ENCODE measurements around the gene SYCE1. TPM values are rescaled to one million over a fixed set of nuclear protein-coding genes. Genes with fewer than 3 reads are reported as not detected.

Gene SYCE1
- total and polyA plus RNA-seq, 2 of the 4 experiments (the other 2 are of a cell fraction), result not detected

DNA sequence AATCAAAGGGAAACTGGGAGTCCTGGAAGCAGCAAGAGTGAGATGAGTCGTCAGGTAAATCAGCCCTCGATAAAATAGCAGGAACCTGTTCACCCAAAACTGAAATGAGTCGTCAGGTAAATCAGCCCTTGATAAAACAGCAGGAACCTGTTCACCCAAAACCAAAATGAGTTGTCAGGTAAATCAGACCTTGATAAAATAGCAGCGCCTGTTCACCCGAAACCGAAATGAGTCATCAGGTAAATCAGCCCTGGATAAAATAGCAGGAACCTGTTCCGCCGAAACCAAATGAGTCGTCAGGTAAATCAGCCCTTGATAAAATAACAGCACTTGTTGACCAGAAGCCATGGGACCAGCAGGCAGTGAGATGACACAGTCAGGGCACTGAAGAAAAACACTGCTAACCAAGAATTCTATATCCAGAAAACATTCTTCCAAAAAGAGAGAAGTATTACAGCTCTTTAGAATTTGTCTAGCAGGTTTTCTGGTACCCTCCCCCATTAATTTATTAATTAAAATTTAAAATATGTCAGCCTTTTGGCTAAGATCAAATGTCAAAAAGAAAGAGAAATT is 41.7 kb downstream of the SYCE1 start:
- no peaks in the 10 kb centered on the region for H3K9me1 ChIP-seq (ENCODE audit: insufficient read depth, low read length)

More for the DNA sequence above, 41.7 kb downstream of the SYCE1 start:
- no peak overlapping the region for H2AK5ac ChIP-seq (ENCODE audit: low read depth, low read length)
- no peak overlapping the region for H3K23ac ChIP-seq (ENCODE audit: low read depth, low read length)
- POLR2A ChIA-PET (ENCODE audit: unreplicated experiment), result no interaction called here
- TF ChIP-seq ELK1 (IDR thresholded peaks at IDR 0.05; ENCODE audit: borderline replicate concordance, low read depth, low read length) (no peak), MAFK (IDR thresholded peaks at IDR 0.05; ENCODE audit: low read depth, low read length) (no peak), RCOR1 (IDR thresholded peaks at IDR 0.05; ENCODE audit: insufficient replicate concordance, low read length) (no peak), MAZ (IDR thresholded peaks at IDR 0.05; ENCODE audit: borderline replicate concordance, low read depth, low read length) (no peak), FOS (IDR thresholded peaks at IDR 0.05; ENCODE audit: low read depth, low read length) (no peak), SMC3 (IDR thresholded peaks at IDR 0.05; ENCODE audit: low read depth, low read length) (no peak), NFE2L2 (IDR thresholded peaks at IDR 0.05; ENCODE audit: low read depth, low read length) (no peak), CHD1 (IDR thresholded peaks at IDR 0.05; ENCODE audit: low read depth, low read length) (no peak), RFX5 (IDR thresholded peaks at IDR 0.05; ENCODE audit: low read depth, low read length) (no peak), RAD21 (IDR thresholded peaks at IDR 0.05; ENCODE audit: low read length) (no peak), POLR2A (IDR thresholded peaks at IDR 0.05; ENCODE audit: low read depth, low read length) (no peak), MXI1 (IDR thresholded peaks at IDR 0.05; ENCODE audit: borderline replicate concordance, low read depth, low read length) (no peak)
- TF ChIP-seq, protein P1, sequence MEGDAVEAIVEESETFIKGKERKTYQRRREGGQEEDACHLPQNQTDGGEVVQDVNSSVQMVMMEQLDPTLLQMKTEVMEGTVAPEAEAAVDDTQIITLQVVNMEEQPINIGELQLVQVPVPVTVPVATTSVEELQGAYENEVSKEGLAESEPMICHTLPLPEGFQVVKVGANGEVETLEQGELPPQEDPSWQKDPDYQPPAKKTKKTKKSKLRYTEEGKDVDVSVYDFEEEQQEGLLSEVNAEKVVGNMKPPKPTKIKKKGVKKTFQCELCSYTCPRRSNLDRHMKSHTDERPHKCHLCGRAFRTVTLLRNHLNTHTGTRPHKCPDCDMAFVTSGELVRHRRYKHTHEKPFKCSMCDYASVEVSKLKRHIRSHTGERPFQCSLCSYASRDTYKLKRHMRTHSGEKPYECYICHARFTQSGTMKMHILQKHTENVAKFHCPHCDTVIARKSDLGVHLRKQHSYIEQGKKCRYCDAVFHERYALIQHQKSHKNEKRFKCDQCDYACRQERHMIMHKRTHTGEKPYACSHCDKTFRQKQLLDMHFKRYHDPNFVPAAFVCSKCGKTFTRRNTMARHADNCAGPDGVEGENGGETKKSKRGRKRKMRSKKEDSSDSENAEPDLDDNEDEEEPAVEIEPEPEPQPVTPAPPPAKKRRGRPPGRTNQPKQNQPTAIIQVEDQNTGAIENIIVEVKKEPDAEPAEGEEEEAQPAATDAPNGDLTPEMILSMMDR (conservative IDR thresholded peaks at IDR 0.05; ENCODE audit: low read depth, low read length), result no peak
- TF ChIP-seq, protein P2, sequence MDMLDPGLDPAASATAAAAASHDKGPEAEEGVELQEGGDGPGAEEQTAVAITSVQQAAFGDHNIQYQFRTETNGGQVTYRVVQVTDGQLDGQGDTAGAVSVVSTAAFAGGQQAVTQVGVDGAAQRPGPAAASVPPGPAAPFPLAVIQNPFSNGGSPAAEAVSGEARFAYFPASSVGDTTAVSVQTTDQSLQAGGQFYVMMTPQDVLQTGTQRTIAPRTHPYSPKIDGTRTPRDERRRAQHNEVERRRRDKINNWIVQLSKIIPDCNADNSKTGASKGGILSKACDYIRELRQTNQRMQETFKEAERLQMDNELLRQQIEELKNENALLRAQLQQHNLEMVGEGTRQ (IDR thresholded peaks at IDR 0.05; ENCODE audit: low read depth, low read length), result no peak
- peaks cover 4% of the 10 kb centered on the region; the same call in 1 of the 2 replicates for H3K9me3 ChIP-seq (ENCODE audit: control insufficient read depth, insufficient read depth, low read length)
- no peak overlapping the region for H3K9ac ChIP-seq (ENCODE audit: low read depth, low read length)
- dilution Hi-C loops (cut with HindIII; ENCODE audit: low sequenced_read_pairs, unreplicated experiment), result no loop called here
- H4K20me1 ChIP-seq (ENCODE audit: insufficient read depth, low read length), result no peaks in the 10 kb centered on the region
- DNase-seq (no peak), ATAC-seq (ENCODE audit: low read depth) (no peak)
- no peak overlapping the region for H3K14ac ChIP-seq (replicated peaks; ENCODE audit: low read depth, low read length)
- no peak overlapping the region for H3K27ac ChIP-seq (ENCODE audit: insufficient read depth, low read length)
- no peak overlapping the region for H3K4me2 ChIP-seq (ENCODE audit: low read depth, low read length)
- no peak overlapping the region for H4K91ac ChIP-seq (ENCODE audit: insufficient read depth, low read depth, low read length)
- H2BK5ac ChIP-seq (ENCODE audit: low read depth, low read length, poor library complexity, severe bottlenecking), result no peak overlapping the region
- no peaks in the 10 kb centered on the region for H3K79me1 ChIP-seq (ENCODE audit: low read depth in 1 of 2, low read length in 2 of 2)
- WGBS, 2 experiments (ENCODE audit: extremely low coverage in 2 of 2, insufficient read length in 1 of 2), result 83% methylated on average over 5 of the region's 9 CpGs; no CpG with 5 or more reads in 1 of the 2 experiments
- intact Hi-C loops (cut with micrococcal nuclease), result loop anchor here (10.0 kb wide), 1 partner anchor 199 kb away; no protein-coding TSS in a partner anchor
- H3K56ac ChIP-seq (ENCODE audit: extremely low read depth, insufficient read depth, low read length), result no peak overlapping the region
- H3K4ac ChIP-seq (ENCODE audit: low read depth, low read length), result no peak overlapping the region
- no peak overlapping the region for H2BK120ac ChIP-seq (ENCODE audit: low read depth, low read length)
- no peak overlapping the region for H4K5ac ChIP-seq (ENCODE audit: low read depth, low read length)
- no peak overlapping the region for H4K8ac ChIP-seq (ENCODE audit: low read depth in 2 of 2, low read length in 2 of 2)
- no peak overlapping the region for H2AK9ac ChIP-seq (replicated peaks; ENCODE audit: low read depth, low read length, poor library complexity)
- H3K36me3 ChIP-seq (ENCODE audit: control insufficient read depth, insufficient read depth, low read length), result no peaks in the 10 kb centered on the region
- CTCF ChIA-PET, result no interaction called here
- no TSS peak for BruUV-seq (replicated peaks)
- H2BK15ac ChIP-seq (ENCODE audit: low read depth, low read length), result no peak overlapping the region
- H3K18ac ChIP-seq (ENCODE audit: low read depth, low read length), result no peak overlapping the region
- no peak overlapping the region for H3K4me3 ChIP-seq (ENCODE audit: insufficient read depth, low read depth, low read length)
- no peak overlapping the region for H2AFZ ChIP-seq (replicated peaks; ENCODE audit: low read length, poor library complexity)
- in situ Hi-C loops (cut with MboI; ENCODE audit: low sequenced_read_pairs), result no loop called here
- no peaks in the 10 kb centered on the region for H3K4me1 ChIP-seq (ENCODE audit: control insufficient read depth, insufficient read depth, low read length)
- peaks cover 19% of the 10 kb centered on the region; the same call in 1 of the 2 replicates for H3K27me3 ChIP-seq (ENCODE audit: control insufficient read depth, insufficient read depth, low read length)
- H2BK20ac ChIP-seq (ENCODE audit: low read depth, low read length), result no peak overlapping the region
